IMR-90 (cell line): ENCODE data around the gene ARHGEF26. TPM values are rescaled to one million over a fixed set of nuclear protein-coding genes. Genes with fewer than 3 reads are reported as not detected.

Experiments
- ATAC-seq: fragments of 200-7000 bp; cut with Tn5 transposase; 2 replicates; pipeline ENCODE4 v1.9.1; 2020; ENCODE audit warnings: low read depth, mild to moderate bottlenecking, moderate library complexity
- BruUV-seq: library from RNA; stranded (reverse); fragments of 400-500 nt; replicated peaks from 2 replicates; lab custom pipeline; 2021; lab: Mats Ljungman, UMichigan
- CTCF ChIA-PET: fragments of 300-600 bp; formaldehyde crosslinking; extraction: SDS; loops from one replicate; lab custom pipeline; 2021; ENCODE audit warnings: antibody characterized with exemption; lab: Yijun Ruan, JAX
- POLR2A ChIA-PET: fragments of 300-600 bp; sonication (Branson Sonifier 250); formaldehyde crosslinking; loops from one replicate; lab custom pipeline; 2022; ENCODE audit warnings: antibody characterized with exemption; ENCODE audit not compliant: unreplicated experiment; lab: Charles Lee
- DNase-seq: peaks from one replicate; pipeline ENCODE4 v3.0.0; 2013
- H2AFZ ChIP-seq: replicated peaks from 2 replicates; pipeline ENCODE3; 2013; ENCODE audit warnings: low read length, mild to moderate bottlenecking; ENCODE audit not compliant: poor library complexity
- H2AK5ac ChIP-seq: 2 replicates; pipeline ENCODE4 v1.6.1; 2013; ENCODE audit warnings: low read depth, low read length, inconsistent platforms
- H2AK9ac ChIP-seq: replicated peaks from 2 replicates; pipeline ENCODE3; 2013; ENCODE audit warnings: mild to moderate bottlenecking, low read depth, low read length, moderate library complexity; ENCODE audit not compliant: poor library complexity
- H2BK120ac ChIP-seq: 2 replicates; pipeline ENCODE4 v1.6.1; 2013; ENCODE audit warnings: low read depth, low read length, inconsistent platforms
- H2BK15ac ChIP-seq: 3 replicates; pipeline ENCODE4 v1.6.1; 2013; ENCODE audit warnings: low read depth, low read length, inconsistent platforms
- H2BK20ac ChIP-seq: 2 replicates; pipeline ENCODE4 v1.6.1; 2013; ENCODE audit warnings: low read depth, mild to moderate bottlenecking, inconsistent platforms, low read length, moderate library complexity
- H2BK5ac ChIP-seq: 2 replicates; pipeline ENCODE4 v1.6.1; 2013; ENCODE audit warnings: mild to moderate bottlenecking, low read depth, low read length, inconsistent platforms; ENCODE audit not compliant: poor library complexity, severe bottlenecking
- H3K14ac ChIP-seq: replicated peaks from 2 replicates; pipeline ENCODE4 v1.6.1; 2013; ENCODE audit warnings: low read depth, low read length, inconsistent platforms
- H3K18ac ChIP-seq: 2 replicates; pipeline ENCODE4 v1.6.1; 2013; ENCODE audit warnings: low read depth, low read length, control low read depth
- H3K23ac ChIP-seq: 2 replicates; pipeline ENCODE4 v1.6.1; 2013; ENCODE audit warnings: low read depth, low read length, inconsistent platforms
- H3K27ac ChIP-seq: 2 replicates; pipeline ENCODE4 v1.5.1; 2013; ENCODE audit warnings: mild to moderate bottlenecking, control low read depth, low read length; ENCODE audit not compliant: insufficient read depth
- H3K27me3 ChIP-seq: 2 replicates; pipeline ENCODE4 v1.6.1; 2013; ENCODE audit warnings: low read length; ENCODE audit not compliant: control insufficient read depth, insufficient read depth
- H3K36me3 ChIP-seq: 2 replicates; pipeline ENCODE4 v1.6.1; 2013; ENCODE audit warnings: low read length, mixed read lengths; ENCODE audit not compliant: control insufficient read depth, insufficient read depth
- H3K4ac ChIP-seq: 2 replicates; pipeline ENCODE4 v1.6.1; 2013; ENCODE audit warnings: low read depth, low read length, inconsistent platforms
- H3K4me1 ChIP-seq: 2 replicates; pipeline ENCODE4 v1.6.1; 2013; ENCODE audit warnings: low read length, mixed read lengths; ENCODE audit not compliant: control insufficient read depth, insufficient read depth
- H3K4me2 ChIP-seq: 2 replicates; pipeline ENCODE4 v1.6.1; 2013; ENCODE audit warnings: low read depth, mild to moderate bottlenecking, control low read depth, low read length, moderate library complexity
- H3K4me3 ChIP-seq: 2 replicates; pipeline ENCODE4 v1.5.1; 2013; ENCODE audit warnings: low read depth, mild to moderate bottlenecking, control low read depth, low read length, moderate library complexity; ENCODE audit not compliant: insufficient read depth
- H3K56ac ChIP-seq: 2 replicates; pipeline ENCODE4 v1.6.1; 2013; ENCODE audit warnings: low read length, inconsistent platforms; ENCODE audit not compliant: insufficient read depth; ENCODE audit errors: extremely low read depth
- H3K79me1 ChIP-seq, 2 experiments: 2 replicates each; pipeline ENCODE4 v1.6.1; 2013; ENCODE audit warnings: low read length in 2 of 2, inconsistent platforms in 1 of 2, low read depth in 1 of 2
- H3K9ac ChIP-seq: 2 replicates; pipeline ENCODE4 v1.6.1; 2013; ENCODE audit warnings: low read depth, low read length, control low read depth
- H3K9me1 ChIP-seq: 2 replicates; pipeline ENCODE4 v1.6.1; 2013; ENCODE audit warnings: low read length, inconsistent platforms; ENCODE audit not compliant: insufficient read depth
- H3K9me3 ChIP-seq: 2 replicates; pipeline ENCODE4 v1.6.1; 2013; ENCODE audit warnings: low read length; ENCODE audit not compliant: control insufficient read depth, insufficient read depth
- H4K20me1 ChIP-seq: 2 replicates; pipeline ENCODE4 v1.6.1; 2013; ENCODE audit warnings: low read length, inconsistent platforms; ENCODE audit not compliant: insufficient read depth
- H4K5ac ChIP-seq: 2 replicates; pipeline ENCODE4 v1.6.1; 2013; ENCODE audit warnings: mild to moderate bottlenecking, low read depth, low read length, control low read depth
- H4K8ac ChIP-seq, 2 experiments: 2 replicates each; pipeline ENCODE4 v1.6.1; 2013; ENCODE audit warnings: low read depth in 2 of 2, low read length in 2 of 2, control low read depth in 1 of 2, inconsistent platforms in 1 of 2
- H4K91ac ChIP-seq: 2 replicates; pipeline ENCODE4 v1.6.1; 2013; ENCODE audit warnings: low read depth, low read length, inconsistent platforms; ENCODE audit not compliant: insufficient read depth
- CEBPB ChIP-seq: IDR thresholded peaks from 2 replicates; pipeline ENCODE4 v1.6.1; 2012; ENCODE audit warnings: low read depth, low read length, improper control_type of control experiment
- CHD1 ChIP-seq: IDR thresholded peaks from 2 replicates; pipeline ENCODE4 v1.6.1; 2012; ENCODE audit warnings: low read depth, low read length, improper control_type of control experiment
- FOS ChIP-seq: fragments of 150-350 bp; IDR thresholded peaks from 2 replicates; pipeline ENCODE4 v1.6.1; 2016; ENCODE audit warnings: low read depth, low read length
- MXI1 ChIP-seq: IDR thresholded peaks from 2 replicates; pipeline ENCODE4 v1.6.1; 2012; ENCODE audit warnings: low read depth, mild to moderate bottlenecking, low read length, moderate library complexity, borderline replicate concordance
- NFE2L2 ChIP-seq: fragments of 150-350 bp; IDR thresholded peaks from 2 replicates; pipeline ENCODE4 v1.6.1; 2016; ENCODE audit warnings: low read depth, mild to moderate bottlenecking, low read length
- RAD21 ChIP-seq: IDR thresholded peaks from 2 replicates; pipeline ENCODE4 v1.6.1; 2012; ENCODE audit warnings: low read length, improper control_type of control experiment
- RFX5 ChIP-seq: IDR thresholded peaks from 2 replicates; pipeline ENCODE4 v1.8.0; 2012; ENCODE audit warnings: low read depth, mild to moderate bottlenecking, low read length, moderate library complexity
- USF2 ChIP-seq: fragments of 150-350 bp; IDR thresholded peaks from 2 replicates; pipeline ENCODE4 v1.6.1; 2017; ENCODE audit warnings: mild to moderate bottlenecking, antibody characterized with exemption, low read length, low read depth
- WGBS, 2 experiments: methylation state at CpG; one replicate each; pipeline versions ENCODE4 v1.1.5 to v1.1.7; 2013; ENCODE audit warnings: missing lambda C conversion rate in 2 of 2; ENCODE audit not compliant: insufficient read length in 1 of 2; ENCODE audit errors: extremely low coverage in 2 of 2; 5-methylcytosine and 5-hydroxymethylcytosine counted together
- dilution Hi-C: fragments of 300-500 bp; cut with HindIII; formaldehyde crosslinking; loops from one replicate; pipeline ENCODE4 v1.14.3; 2018; ENCODE audit warnings: low sequenced_read_pairs; ENCODE audit not compliant: unreplicated experiment
- in situ Hi-C: fragments of 300-500 bp; cut with MboI; formaldehyde crosslinking; loops from 3 replicates; pipeline ENCODE4 v1.14.3; 2019; ENCODE audit warnings: low sequenced_read_pairs, inconsistent platforms, mixed read lengths
- intact Hi-C: fragments of 100-400 bp; cut with micrococcal nuclease; formaldehyde crosslinking; loops from 2 replicates; pipeline ENCODE4 v1.10.0; 2022
- polyA plus RNA-seq, 3 experiments: library from polyadenylated mRNA; depleted of rRNA; stranded (reverse); fragments of >200 nt; gene quantifications; 2 replicates each; pipeline ENCODE4 v1.2.3, GENCODE V29; 2012; ENCODE audit warnings: low replicate concordance in 1 of 3
- total RNA-seq: library from RNA; depleted of rRNA; stranded (reverse); fragments of >200 nt; gene quantifications from 2 replicates; pipeline ENCODE4 v1.2.3, GENCODE V29; 2012
- TF ChIP-seq, protein P1 (sequence below): conservative IDR thresholded peaks from 2 replicates; pipeline ENCODE4 v1.5.1; 2012; ENCODE audit warnings: mild to moderate bottlenecking, low read depth, low read length, improper control_type of control experiment

The ARHGEF26 gene
- total and polyA plus RNA-seq, 2 of the 4 experiments (the other 2 are of a cell fraction): 2.0 to 2.3 TPM

GRCh38 chr3:154169796-154170110 lies 48.6 kb downstream of the ARHGEF26 start:
- no peak overlapping the region for H3K4me3 ChIP-seq
- no peak overlapping the region for H3K23ac ChIP-seq
- H2BK5ac ChIP-seq: no peak overlapping the region
- H3K9me1 ChIP-seq: no peaks in the 10 kb centered on the region; the same call in 1 of the 2 replicates
- no peak overlapping the region for H3K56ac ChIP-seq
- no CpG with 5 or more reads among the region's 1 CpG for WGBS, 2 experiments
- ChIA-PET CTCF (interaction anchor here (0.7 kb wide), 1 partner anchor 59 kb away, joined by 4 read pairs; no protein-coding TSS in a partner anchor), POLR2A (no interaction called here)
- BruUV-seq: no TSS peak
- DNase-seq: no peak
- TF ChIP-seq NFE2L2: no peak
- TF ChIP-seq CHD1: no peak
- no peak for TF ChIP-seq FOS
- TF ChIP-seq MXI1: no peak
- TF ChIP-seq USF2: no peak
- no peak for TF ChIP-seq RFX5
- TF ChIP-seq, protein P1, sequence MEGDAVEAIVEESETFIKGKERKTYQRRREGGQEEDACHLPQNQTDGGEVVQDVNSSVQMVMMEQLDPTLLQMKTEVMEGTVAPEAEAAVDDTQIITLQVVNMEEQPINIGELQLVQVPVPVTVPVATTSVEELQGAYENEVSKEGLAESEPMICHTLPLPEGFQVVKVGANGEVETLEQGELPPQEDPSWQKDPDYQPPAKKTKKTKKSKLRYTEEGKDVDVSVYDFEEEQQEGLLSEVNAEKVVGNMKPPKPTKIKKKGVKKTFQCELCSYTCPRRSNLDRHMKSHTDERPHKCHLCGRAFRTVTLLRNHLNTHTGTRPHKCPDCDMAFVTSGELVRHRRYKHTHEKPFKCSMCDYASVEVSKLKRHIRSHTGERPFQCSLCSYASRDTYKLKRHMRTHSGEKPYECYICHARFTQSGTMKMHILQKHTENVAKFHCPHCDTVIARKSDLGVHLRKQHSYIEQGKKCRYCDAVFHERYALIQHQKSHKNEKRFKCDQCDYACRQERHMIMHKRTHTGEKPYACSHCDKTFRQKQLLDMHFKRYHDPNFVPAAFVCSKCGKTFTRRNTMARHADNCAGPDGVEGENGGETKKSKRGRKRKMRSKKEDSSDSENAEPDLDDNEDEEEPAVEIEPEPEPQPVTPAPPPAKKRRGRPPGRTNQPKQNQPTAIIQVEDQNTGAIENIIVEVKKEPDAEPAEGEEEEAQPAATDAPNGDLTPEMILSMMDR: no peak
- TF ChIP-seq CEBPB: no peak
- TF ChIP-seq RAD21: no peak
- no peaks in the 10 kb centered on the region for H3K9me3 ChIP-seq
- intact Hi-C loops: no loop called here
- H3K18ac ChIP-seq: no peak overlapping the region
- H4K20me1 ChIP-seq: no peaks in the 10 kb centered on the region
- no peaks in the 10 kb centered on the region for H3K27me3 ChIP-seq
- H2AK5ac ChIP-seq: no peak overlapping the region
- H3K36me3 ChIP-seq: no peaks in the 10 kb centered on the region
- H2AFZ ChIP-seq: no peak overlapping the region
- no peak overlapping the region for H3K9ac ChIP-seq
- H3K79me1 ChIP-seq: no peaks in the 10 kb centered on the region
- H3K4me1 ChIP-seq: no peaks in the 10 kb centered on the region
- H2AK9ac ChIP-seq: no peak overlapping the region
- H2BK15ac ChIP-seq: no peak overlapping the region
- H4K8ac ChIP-seq: no peak overlapping the region
- no peak overlapping the region for H2BK120ac ChIP-seq
- ATAC-seq: no peak
- no peak overlapping the region for H3K4me2 ChIP-seq
- in situ Hi-C loops: no loop called here
- dilution Hi-C loops: no loop called here
- H2BK20ac ChIP-seq: no peak overlapping the region
- no peak overlapping the region for H3K14ac ChIP-seq
- H4K91ac ChIP-seq: no peak overlapping the region
- H3K4ac ChIP-seq: no peak overlapping the region
- no peak overlapping the region for H3K27ac ChIP-seq
- H4K5ac ChIP-seq: no peak overlapping the region
